Tibial nerve (tissue), 4 donors: ENCODE measurements around the gene SCGN. TPM values are rescaled to one million over a fixed set of nuclear protein-coding genes. Genes with fewer than 3 reads are reported as not detected.

Source experiments
- DNase-seq, 2 donors: peaks; one replicate each; pipeline ENCODE4 v3.0.0-alpha.2; 2019; ENCODE audit warnings: low spot score in 2 of 2
- H3K27ac ChIP-seq, 4 donors: fragments of 200-600 bp; sonication (generic) in 3 of 4; one replicate each; pipeline ENCODE4 v1.5.1; 2017 to 2019; ENCODE audit warnings: mild to moderate bottlenecking in 1 of 4
- H3K27me3 ChIP-seq, 2 donors: fragments of 200-600 bp; sonication (generic) in 1 of 2; one replicate each; pipeline versions ENCODE4 v1.5.1 to v1.6.0; 2017 to 2019
- H3K36me3 ChIP-seq, 3 donors: fragments of 200-600 bp; sonication (generic); one replicate each; pipeline ENCODE4 v1.5.1; 2018 to 2019
- H3K4me1 ChIP-seq, 4 donors: fragments of 200-600 bp; sonication (generic) in 3 of 4; one replicate each; pipeline ENCODE4 v1.5.1; 2017 to 2019
- H3K4me3 ChIP-seq, 4 donors: fragments of 200-600 bp; sonication (generic) in 3 of 4; one replicate each; pipeline ENCODE4 v1.5.1; 2017 to 2019; ENCODE audit warnings: mild to moderate bottlenecking in 1 of 4, moderate library complexity in 1 of 4
- H3K9me3 ChIP-seq, 4 donors: fragments of 200-600 bp; sonication (generic) in 3 of 4; one replicate each; pipeline ENCODE4 v1.5.1; 2017 to 2019
- EP300 ChIP-seq, 2 donors: sonication (generic); formaldehyde crosslinking; IDR thresholded peaks; one replicate each; pipeline ENCODE4 v1.6.1; 2017; ENCODE audit warnings: antibody characterized with exemption in 2 of 2, mild to moderate bottlenecking in 1 of 2
- POLR2A ChIP-seq, 2 donors: fragments of 450-650 bp; IDR thresholded peaks; one replicate each; pipeline ENCODE4 v1.6.1; 2017; ENCODE audit warnings: antibody characterized with exemption in 2 of 2, mild to moderate bottlenecking in 2 of 2, moderate library complexity in 2 of 2
- WGBS, 2 donors: methylation state at CpG; one replicate each; pipeline ENCODE4 v1.1.5; 2018; 5-methylcytosine and 5-hydroxymethylcytosine counted together
- total RNA-seq, 4 donors: library from RNA; depleted of rRNA; stranded (reverse); fragments of >200 nt; gene quantifications; one replicate each; pipeline ENCODE4 v1.1.0, GENCODE V29; 2016
- TF ChIP-seq, protein P1 (sequence below), 5 experiments: fragments of 200-600 bp in 3 of 5; fragments of 450-650 bp in 2 of 5; sonication (generic) in 3 of 5; IDR thresholded peaks; one replicate each; pipeline ENCODE4 v1.5.1; 2016 to 2019; ENCODE audit warnings: antibody characterized with exemption in 5 of 5, mild to moderate bottlenecking in 3 of 5, moderate library complexity in 2 of 5

SCGN gene
- total RNA-seq, 4 donors from 2014 or later, result not detected

DNA sequence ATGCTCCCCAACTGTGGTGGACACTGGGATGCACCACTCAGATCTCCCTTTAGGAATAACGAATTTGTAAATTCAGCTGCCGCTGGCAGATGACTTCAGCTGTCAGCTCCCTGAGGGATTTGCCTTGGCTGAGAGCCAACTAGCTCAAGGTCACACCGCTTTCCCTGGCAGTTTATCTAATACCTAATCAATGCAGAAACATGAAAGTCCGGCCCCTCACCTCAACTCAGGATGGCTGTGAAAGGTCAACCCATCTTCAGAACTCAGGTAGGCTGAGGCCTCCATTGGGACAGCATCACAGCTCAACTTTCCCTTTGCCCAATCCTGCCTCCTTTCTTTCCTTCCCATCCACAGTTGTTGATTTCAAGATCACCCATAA lies 22.8 kb upstream of the SCGN start:
- TF ChIP-seq, protein P1, sequence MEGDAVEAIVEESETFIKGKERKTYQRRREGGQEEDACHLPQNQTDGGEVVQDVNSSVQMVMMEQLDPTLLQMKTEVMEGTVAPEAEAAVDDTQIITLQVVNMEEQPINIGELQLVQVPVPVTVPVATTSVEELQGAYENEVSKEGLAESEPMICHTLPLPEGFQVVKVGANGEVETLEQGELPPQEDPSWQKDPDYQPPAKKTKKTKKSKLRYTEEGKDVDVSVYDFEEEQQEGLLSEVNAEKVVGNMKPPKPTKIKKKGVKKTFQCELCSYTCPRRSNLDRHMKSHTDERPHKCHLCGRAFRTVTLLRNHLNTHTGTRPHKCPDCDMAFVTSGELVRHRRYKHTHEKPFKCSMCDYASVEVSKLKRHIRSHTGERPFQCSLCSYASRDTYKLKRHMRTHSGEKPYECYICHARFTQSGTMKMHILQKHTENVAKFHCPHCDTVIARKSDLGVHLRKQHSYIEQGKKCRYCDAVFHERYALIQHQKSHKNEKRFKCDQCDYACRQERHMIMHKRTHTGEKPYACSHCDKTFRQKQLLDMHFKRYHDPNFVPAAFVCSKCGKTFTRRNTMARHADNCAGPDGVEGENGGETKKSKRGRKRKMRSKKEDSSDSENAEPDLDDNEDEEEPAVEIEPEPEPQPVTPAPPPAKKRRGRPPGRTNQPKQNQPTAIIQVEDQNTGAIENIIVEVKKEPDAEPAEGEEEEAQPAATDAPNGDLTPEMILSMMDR (IDR thresholded peaks at IDR 0.05), result no peak
- TF ChIP-seq POLR2A (IDR thresholded peaks at IDR 0.05) (no peak), EP300 (IDR thresholded peaks at IDR 0.05) (no peak)
- WGBS, 2 donors, result 61 to 66% methylated on average over 4 of the region's 4 CpGs
- H3K4me1 ChIP-seq, result no peaks in the 10 kb centered on the region
- no peaks in the 10 kb centered on the region for H3K27me3 ChIP-seq
- H3K9me3 ChIP-seq, result no peaks in the 10 kb centered on the region
- H3K4me3 ChIP-seq, result no peak overlapping the region
- DNase-seq, result no peak
- no peak overlapping the region for H3K27ac ChIP-seq
- H3K36me3 ChIP-seq, result no peaks in the 10 kb centered on the region

DNA sequence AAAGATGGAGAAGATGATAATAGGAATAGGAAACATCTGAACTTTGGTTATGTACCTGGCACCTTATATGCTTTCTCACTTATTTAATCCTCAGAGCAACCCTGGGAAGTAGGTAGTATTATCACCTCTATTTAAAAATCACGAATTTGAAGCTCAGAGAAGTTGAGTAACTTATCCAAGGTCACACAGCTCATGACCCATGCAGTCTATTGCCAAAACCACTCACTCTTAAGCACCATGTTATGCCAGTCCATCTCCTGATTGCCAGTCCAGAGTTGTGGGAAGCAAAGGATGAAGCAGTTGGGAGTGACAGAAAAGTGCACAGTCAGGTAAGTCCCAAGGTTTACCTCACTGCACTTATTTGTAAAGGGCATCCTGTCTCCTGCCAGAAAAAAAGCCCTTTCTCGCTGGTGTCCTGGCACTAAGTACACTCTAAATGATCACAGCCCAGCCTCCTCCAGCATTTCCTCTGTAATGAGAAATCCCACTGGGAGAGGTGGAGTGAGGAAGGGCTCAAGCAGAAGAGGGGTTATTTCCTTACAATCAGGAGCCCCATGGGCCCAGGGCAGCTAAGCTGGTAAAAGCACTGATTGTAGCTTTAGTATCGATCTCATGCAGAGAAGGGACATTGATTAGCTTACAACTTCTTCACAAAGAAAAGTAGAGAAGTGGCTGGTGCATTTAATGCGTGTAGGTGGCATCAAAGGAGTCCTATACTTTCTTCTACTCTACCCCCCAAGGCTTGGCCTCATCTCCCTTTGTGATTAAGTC lies 21.3 kb upstream of the SCGN start:
- no peaks in the 10 kb centered on the region for H3K9me3 ChIP-seq
- no peaks in the 10 kb centered on the region for H3K4me1 ChIP-seq
- no peak for TF ChIP-seq EP300 (IDR thresholded peaks at IDR 0.05)
- no peak for TF ChIP-seq POLR2A (IDR thresholded peaks at IDR 0.05)
- TF ChIP-seq, protein P1 (IDR thresholded peaks at IDR 0.05), result no peak
- 25 to 47% methylated on average over 4 of the region's 4 CpGs for WGBS, 2 donors
- DNase-seq, result no peak
- H3K4me3 ChIP-seq, result no peak overlapping the region
- H3K27me3 ChIP-seq, result no peaks in the 10 kb centered on the region
- H3K27ac ChIP-seq, result no peak overlapping the region
- H3K36me3 ChIP-seq, result no peaks in the 10 kb centered on the region

DNA sequence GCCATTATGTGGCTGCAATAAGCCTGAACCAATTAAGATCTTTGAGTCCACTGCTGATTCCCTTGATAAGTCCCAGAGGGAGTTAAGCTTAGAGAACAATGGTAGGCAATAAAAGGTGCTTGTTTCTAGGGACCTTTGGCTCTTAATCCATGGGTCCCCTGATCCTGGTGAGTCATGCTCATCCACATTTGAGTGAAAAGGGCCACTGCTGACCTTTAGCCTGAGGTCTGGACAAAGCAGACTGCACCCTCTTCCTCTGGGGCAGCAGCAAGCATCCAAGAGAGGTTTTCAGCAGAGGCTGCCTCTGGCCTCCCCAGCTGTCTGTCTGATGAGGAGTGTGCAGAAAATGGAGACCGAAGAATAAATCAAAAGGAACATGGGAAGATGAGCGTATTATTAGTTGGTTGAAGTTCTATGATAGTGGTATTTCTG lies 16.1 kb upstream of the SCGN start:
- DNase-seq, result no peak
- no peak overlapping the region for H3K4me3 ChIP-seq
- TF ChIP-seq EP300 (IDR thresholded peaks at IDR 0.05) (no peak), POLR2A (IDR thresholded peaks at IDR 0.05) (no peak)
- TF ChIP-seq, protein P1 (IDR thresholded peaks at IDR 0.05), result no peak
- H3K36me3 ChIP-seq, result no peaks in the 10 kb centered on the region
- H3K27ac ChIP-seq, result no peak overlapping the region
- no peaks in the 10 kb centered on the region for H3K4me1 ChIP-seq
- no peaks in the 10 kb centered on the region for H3K9me3 ChIP-seq
- no peaks in the 10 kb centered on the region for H3K27me3 ChIP-seq
- WGBS, 2 donors, result 92 to 96% methylated on average over 2 of the region's 2 CpGs

DNA sequence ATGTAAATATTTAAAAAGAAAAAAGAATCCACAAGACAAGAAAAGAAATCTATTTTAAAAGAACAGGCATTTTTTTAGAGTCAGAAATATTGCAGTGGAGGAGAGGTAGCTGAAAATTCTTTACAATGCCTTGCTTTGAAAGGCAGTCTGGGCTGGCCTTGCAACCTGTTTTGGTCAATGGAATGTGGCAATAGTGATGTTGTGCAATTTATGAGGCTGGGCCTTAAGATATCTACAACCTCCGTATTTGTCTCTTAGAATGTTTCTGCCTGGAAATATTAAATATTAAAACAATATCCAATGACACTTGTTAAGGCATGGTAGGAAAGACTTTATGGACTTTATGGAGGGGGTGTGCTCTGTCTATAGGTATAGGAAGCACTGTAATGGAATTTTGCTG lies 14.8 kb upstream of the SCGN start:
- Histone ChIP-seq H3K27me3 (no peaks in the 10 kb centered on the region), H3K4me1 (no peaks in the 10 kb centered on the region), H3K27ac (no peak overlapping the region), H3K9me3 (no peaks in the 10 kb centered on the region), H3K4me3 (no peak overlapping the region), H3K36me3 (no peaks in the 10 kb centered on the region)
- TF ChIP-seq EP300 (IDR thresholded peaks at IDR 0.05), result no peak
- TF ChIP-seq, protein P1 (IDR thresholded peaks at IDR 0.05), result no peak
- no peak for TF ChIP-seq POLR2A (IDR thresholded peaks at IDR 0.05)
- no peak for DNase-seq
- WGBS, 2 donors, result 54 to 77% methylated on average over 1 of the region's 1 CpG

DNA sequence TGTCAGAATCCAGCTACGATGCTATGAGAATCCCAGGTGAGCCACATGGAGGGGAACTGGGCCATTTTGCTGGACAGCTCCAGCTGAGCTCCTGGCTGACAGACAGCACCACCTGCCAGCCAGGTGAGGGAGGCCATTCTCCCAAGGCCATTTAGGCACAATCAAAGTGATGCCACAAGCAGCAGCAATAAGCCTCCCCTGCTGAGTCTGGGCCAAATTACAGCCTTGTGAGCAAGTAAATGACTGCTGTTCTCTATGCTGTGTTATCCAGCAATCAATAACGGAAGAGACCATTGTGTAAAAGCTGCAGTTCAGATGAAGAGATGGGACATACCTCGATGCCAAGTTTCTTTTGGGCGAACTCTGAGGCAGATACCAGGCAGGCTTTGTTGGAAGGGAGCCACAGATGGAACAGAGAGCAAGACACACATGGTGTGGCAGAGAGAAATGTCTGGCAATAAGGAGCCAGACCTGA lies 14.0 kb upstream of the SCGN start:
- DNase-seq, result no peak
- no peaks in the 10 kb centered on the region for H3K27me3 ChIP-seq
- H3K4me1 ChIP-seq, result no peaks in the 10 kb centered on the region
- no peak overlapping the region for H3K4me3 ChIP-seq
- no peak overlapping the region for H3K27ac ChIP-seq
- H3K36me3 ChIP-seq, result no peaks in the 10 kb centered on the region
- 30 to 49% methylated on average over 4 of the region's 4 CpGs for WGBS, 2 donors
- TF ChIP-seq EP300 (IDR thresholded peaks at IDR 0.05) (no peak), POLR2A (IDR thresholded peaks at IDR 0.05) (no peak)
- TF ChIP-seq, protein P1 (IDR thresholded peaks at IDR 0.05), result no peak
- H3K9me3 ChIP-seq, result no peaks in the 10 kb centered on the region
